GM13977 (cell line): ENCODE results near the gene SMIM24.
A peak's percentile ranks its signal among the peaks of the same experiment; 100 is the strongest.
"Not testable (repeated sequence)": the region's sequence is repeated elsewhere in the genome, so short reads cannot be mapped to it uniquely, and the experiment has no call there.

Source experiments
- DNase-seq: peaks from one replicate; pipeline ENCODE4 v3.0.0; 2012; ENCODE audit warnings: low spot score
- in situ Hi-C: fragments of 300-500 bp; cut with MboI; formaldehyde crosslinking; loops from one replicate; pipeline ENCODE4 v1.12.0; 2022; ENCODE audit warnings: low sequenced_read_pairs, low pct_unique_long_range_greater_than_20kb, mixed read lengths, inconsistent platforms; ENCODE audit not compliant: unreplicated experiment
- TF ChIP-seq, protein P1 (sequence below): IDR thresholded peaks from 2 replicates; pipeline ENCODE4 v1.5.1; 2012; ENCODE audit warnings: mild to moderate bottlenecking, control low read depth; ENCODE audit not compliant: insufficient read depth; ENCODE audit errors: extremely low read depth, missing control alignments

Gene SMIM24

DNA sequence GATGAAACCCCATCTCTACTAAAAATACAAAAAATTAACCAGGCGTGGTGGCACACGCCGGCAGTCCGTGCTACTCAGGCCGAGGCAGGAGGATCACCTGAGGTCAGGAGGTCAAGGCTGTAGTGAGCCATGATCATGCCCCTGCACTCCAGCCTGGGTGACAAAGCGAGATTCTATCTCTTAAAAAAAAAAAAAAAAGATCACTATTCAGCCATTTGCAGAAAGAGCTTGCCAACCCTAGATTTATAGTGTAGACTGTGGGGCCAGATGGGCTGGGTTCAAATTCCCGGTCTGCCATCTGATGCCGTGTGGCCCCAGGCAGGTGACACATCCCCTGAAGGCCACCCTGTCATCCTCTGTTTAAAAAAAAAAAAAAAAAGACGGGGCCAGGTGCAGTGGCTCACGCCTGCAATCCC lies 28.9 kb downstream of the SMIM24 start:
- no peak for DNase-seq
- in situ Hi-C loops = no loop called here
- TF ChIP-seq, protein P1, sequence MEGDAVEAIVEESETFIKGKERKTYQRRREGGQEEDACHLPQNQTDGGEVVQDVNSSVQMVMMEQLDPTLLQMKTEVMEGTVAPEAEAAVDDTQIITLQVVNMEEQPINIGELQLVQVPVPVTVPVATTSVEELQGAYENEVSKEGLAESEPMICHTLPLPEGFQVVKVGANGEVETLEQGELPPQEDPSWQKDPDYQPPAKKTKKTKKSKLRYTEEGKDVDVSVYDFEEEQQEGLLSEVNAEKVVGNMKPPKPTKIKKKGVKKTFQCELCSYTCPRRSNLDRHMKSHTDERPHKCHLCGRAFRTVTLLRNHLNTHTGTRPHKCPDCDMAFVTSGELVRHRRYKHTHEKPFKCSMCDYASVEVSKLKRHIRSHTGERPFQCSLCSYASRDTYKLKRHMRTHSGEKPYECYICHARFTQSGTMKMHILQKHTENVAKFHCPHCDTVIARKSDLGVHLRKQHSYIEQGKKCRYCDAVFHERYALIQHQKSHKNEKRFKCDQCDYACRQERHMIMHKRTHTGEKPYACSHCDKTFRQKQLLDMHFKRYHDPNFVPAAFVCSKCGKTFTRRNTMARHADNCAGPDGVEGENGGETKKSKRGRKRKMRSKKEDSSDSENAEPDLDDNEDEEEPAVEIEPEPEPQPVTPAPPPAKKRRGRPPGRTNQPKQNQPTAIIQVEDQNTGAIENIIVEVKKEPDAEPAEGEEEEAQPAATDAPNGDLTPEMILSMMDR = no peak

DNA sequence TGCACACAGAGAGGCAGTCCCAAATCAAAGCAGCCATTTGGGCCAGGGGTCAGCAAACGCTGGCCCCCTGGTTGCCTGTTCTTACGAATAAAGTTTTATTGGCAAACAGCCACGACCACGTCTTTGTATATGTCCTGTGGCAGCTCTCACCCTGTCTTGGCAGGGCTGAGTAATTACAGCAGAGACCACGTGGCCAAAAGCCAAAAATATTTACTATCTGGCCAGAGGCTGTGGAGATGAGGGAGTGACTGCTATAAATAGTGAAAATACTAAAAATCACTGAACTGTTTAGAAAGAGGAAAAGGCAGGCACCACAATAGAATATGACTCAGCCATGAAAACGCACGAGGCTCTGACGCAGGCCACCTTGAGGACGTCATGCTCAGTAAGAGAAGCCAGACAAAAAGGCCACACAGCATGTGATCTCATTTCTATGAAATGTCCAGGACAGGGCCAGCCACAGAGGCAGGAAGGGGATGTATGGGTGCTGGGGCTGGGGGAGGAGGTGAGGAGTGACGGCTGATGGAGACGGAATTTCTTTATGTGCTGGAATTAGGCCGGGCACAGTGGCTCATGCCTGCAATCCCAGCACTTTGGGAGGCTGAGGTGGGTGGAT lies 29.4 kb downstream of the SMIM24 start:
- DNase-seq = peak; percentile 58
- in situ Hi-C loops = no loop called here
- TF ChIP-seq, protein P1 = no peak

DNA sequence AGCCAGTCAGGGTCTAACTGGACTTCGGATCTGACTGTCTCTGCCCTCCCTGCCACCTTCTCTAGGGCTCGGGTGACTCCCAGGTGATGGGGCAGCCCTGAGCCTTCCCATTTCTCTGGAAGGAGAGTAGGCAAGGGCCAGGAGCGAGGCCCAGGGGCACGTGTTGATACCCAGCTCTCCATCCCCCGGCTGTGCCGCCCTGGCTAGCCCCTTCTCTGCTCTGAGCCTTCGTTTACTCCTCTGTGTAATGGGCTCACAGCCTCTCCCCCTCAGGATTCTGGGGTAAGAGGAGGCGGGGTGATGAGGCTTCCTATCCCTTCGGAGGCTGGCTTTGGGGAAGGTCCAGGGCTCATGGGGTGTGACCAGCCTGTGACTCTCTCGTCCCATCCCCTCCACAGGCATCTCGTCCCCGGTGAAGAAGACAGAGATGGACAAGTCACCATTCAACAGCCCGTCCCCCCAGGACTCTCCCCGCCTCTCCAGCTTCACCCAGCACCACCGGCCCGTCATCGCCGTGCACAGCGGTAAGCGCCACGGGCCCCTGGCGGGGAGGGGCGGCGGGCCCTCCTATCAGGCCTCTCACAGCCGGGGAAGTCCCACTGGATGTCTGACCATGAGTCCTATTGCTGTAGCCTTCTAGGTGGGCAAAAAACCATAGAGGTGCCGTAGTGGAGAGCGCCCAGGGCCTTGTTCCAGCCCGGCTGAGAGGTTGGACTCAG lies 31.6 kb downstream of the SMIM24 start:
- DNase-seq = no peak
- TF ChIP-seq, protein P1 = no peak
- in situ Hi-C loops = no loop called here

DNA sequence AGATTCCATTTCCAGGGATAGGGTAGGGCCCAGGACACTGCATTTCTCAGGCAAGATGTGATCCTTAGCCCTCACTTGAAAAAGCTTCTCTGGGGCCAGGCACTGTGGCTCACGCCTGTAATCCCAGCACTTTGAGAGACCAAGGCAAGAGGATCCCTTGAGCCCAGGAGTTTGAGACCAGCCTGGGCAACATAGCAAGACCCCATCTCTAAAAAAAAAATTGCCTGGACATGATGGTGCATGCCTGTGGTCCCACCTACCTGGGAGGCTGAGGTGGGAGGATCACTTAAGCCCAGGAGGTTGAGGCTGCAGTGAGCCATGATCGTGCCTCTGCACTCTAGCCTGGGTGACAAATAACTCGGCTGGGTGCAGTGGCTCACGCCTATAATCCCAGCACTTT lies 33.7 kb downstream of the SMIM24 start:
- in situ Hi-C loops, DNase-seq: not testable (repeated sequence)

DNA sequence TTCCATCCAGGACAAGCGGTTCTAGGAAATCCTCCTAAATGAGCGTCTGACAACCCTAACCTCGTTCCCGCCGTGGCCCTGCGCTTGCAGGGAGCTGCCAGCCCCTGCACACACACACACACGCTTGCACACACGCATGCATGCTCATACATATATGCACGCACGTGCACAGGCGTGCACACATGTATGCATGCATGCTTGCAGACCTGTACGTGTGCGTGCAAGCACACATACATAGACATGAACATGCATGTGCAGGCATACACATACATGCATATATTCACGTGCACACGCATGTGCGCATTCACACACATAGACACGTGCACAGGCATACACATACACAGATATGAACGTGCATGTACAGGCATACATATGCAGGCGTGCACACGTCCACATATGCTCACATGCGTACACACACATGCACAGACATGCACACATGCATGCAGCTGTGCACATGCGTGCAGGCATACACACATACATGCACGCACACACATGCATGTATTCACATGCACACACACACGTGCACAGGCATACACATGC lies 35.6 kb downstream of the SMIM24 start:
- in situ Hi-C loops = no loop called here
- TF ChIP-seq, protein P1 = no peak

DNA sequence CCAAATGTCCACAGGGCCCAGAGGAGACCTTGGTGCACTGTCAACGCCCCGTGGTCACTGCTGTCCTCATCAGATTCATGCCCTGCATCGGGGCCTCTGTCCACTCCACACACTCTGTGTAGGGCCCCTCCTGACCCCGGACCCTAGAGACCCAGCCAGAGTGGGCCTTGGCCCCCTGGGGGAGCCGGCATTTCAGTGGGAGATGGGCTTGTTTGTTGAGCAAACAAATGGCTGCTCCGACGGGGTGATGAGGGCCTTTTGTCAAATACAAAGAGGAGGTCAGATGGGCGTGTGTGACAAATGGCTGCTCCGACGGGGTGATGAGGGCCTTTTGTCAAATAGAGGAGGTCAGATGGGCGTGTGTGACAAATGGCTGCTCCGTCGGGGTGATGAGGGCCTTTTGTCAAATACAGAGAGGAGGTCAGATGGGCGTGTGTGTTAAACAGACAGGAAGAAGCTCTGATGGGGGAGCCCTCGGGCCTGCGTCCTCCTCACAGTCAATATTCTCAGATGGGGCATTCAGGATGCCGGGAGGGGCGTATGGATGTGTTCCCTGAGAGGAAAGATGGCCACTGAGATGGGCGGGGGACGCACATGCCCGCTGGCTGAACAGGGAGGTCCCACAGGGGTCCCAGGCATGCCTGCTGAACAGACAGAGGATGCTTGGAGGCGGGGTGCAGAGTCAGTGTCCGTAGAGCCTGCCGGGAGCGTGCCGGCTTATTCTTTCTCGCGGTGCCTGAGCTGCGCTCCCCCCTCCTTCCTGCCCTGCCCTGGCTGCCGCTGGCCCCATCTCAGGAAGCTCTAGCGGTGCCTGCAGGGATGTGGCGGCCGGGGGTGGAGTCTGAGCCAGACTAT lies 36.3 kb downstream of the SMIM24 start:
- no peak for DNase-seq
- TF ChIP-seq, protein P1 = no peak
- in situ Hi-C loops = no loop called here

More for the DNA sequence above, 35.6 kb downstream of the SMIM24 start:
- no peak for DNase-seq
